A204.1 (cell line): ENCODE measurements around the gene ABCC1.
"Not testable (repeated sequence)": the region's sequence is repeated elsewhere in the genome, so short reads cannot be mapped to it uniquely, and the experiment has no call there.

Experiments
- FAIRE-seq: peaks from 2 replicates; lab custom pipeline; 2012; peaks lifted over from hg19 to GRCh38; lab: Jason Lieb, UNC

Gene ABCC1

DNA sequence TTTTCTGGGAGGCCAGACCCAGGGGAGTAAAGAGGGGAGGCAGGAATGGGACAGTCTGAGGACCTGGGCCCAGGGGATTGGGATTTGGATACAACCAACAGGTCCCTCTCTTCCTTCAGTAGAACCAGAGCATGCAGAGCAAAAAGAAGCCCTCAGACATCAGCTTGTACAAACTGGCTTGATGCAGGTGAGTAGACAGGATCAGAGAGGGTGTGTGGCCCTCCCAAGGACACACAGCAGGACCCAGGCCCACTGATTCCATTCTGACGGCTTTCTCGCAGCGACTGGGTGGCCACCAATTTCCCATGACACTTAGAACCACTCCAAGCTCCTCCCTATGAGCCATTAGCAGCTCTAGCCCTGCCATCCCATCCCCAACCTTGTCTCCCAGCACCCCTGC, 210.2 kb downstream of the ABCC1 start:
- no peak for FAIRE-seq

DNA sequence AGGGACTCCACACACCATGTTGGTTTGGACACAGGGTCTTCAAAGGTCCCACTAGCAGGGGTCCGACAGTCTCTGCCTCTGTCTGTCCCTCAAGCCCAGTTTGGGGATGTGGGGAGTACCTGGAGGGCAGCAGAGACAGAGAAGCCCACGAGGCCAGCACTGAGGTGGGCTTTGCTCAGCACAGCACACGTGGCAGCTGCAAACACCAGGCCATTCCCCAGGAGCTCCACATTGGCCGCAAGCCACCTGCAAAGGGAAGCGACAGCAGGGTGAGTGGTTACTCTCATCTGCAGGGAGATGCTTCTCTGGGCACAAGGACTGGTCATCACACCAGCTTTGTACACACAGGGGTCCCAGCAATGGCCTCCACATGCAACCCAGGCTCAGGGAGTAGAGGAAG, 211.9 kb downstream of the ABCC1 start:
- FAIRE-seq, result no peak

GRCh38 chr16:16161840-16162239, 212.4 kb downstream of the ABCC1 start:
- not testable (repeated sequence) for FAIRE-seq

DNA sequence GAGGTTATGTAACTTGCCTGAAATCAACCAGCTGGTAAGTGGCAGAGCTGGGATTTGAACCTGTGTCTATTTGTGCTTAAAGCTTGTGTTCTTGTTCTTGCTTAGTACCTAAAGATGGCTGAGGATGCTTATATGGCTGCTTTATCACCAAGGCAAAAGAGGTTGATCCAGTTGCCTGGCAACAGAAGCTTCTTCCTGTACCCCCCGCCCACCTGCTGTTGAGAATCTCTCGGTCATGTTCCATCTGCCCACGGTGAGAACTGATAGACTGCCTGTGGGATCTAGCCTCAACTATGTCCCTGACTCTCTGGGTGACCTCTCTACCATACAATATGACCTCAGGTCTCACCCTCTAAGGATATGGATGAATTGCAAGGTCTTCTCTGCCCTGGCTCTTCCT, 213.2 kb downstream of the ABCC1 start:
- FAIRE-seq, result no peak

DNA sequence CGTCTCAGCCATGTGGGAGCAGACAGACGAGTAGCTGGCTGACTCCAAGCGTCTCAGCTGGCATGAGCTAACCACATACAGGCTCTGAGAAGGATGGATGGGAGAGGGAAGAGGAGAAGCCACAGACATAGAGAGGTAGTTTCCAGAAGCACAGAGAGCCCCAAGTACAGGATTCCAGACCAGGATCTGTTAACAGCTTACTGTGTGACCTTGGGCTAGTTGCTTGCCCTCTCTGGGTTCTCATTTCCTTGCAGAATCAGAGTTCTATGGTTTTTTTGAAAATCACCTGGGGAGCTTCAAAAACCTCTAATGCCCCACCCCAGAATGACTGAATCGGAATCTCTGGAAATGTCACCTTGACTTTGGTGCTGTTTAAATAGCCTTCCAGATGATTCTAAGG, 213.7 kb downstream of the ABCC1 start:
- FAIRE-seq, result no peak

GRCh38 chr16:16163571-16163970, 214.2 kb downstream of the ABCC1 start:
- no peak for FAIRE-seq

GRCh38 chr16:16164243-16164642, 214.8 kb downstream of the ABCC1 start:
- no peak for FAIRE-seq

DNA sequence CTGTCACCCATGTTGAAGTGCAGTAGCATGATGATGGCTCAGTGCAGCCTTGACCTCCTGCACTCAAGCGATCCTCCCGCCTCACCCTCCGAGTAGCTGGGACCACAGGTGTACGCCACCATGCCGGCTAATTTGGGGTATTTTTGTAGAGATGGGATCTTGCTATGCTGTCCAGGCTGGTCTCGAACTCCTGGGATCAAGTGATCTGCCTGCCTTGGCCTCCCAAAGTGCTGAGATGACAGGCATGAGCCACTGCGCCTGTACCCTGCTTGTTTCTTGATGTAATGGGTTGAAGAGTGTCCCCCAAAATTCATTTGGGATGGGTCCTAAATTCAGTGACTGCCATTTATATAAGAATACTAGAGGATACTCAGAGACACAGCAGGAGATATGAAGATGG, 216.7 kb downstream of the ABCC1 start:
- no peak for FAIRE-seq

- FAIRE-seq, result no peak
These were observed 217.5 kb downstream of the ABCC1 start for GRCh38 chr16:16166949-16167348.

- FAIRE-seq, result no peak
These were observed 218.5 kb downstream of the ABCC1 start for GRCh38 chr16:16167927-16168326.

DNA sequence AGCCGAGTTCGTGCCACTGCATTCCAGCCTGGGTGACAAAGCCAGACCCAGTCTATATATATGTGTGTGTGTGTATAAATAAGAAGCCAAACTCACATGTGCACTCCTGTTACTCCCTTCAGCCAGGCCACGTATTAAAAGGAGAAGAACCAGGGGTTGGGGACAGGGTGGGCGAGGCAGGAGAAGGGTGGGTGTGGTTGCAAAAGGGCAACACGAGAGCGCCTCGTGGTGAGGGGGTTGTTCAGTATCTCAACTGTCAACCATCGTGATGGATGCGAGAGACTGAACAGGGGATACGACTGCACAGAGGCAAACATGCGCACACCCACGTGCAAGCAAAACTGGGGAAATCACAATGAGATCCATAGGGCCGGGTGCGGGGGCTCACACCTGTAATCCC, 219.0 kb downstream of the ABCC1 start:
- no peak for FAIRE-seq

GRCh38 chr16:16169615-16170014, 220.2 kb downstream of the ABCC1 start:
- FAIRE-seq, result no peak

GRCh38 chr16:16171332-16171919, 222.0 kb downstream of the ABCC1 start:
- no peak for FAIRE-seq

- FAIRE-seq, result no peak
These were observed 223.6 kb downstream of the ABCC1 start for GRCh38 chr16:16172991-16173390.

GRCh38 chr16:16175296-16175695, 225.9 kb downstream of the ABCC1 start:
- FAIRE-seq, result no peak

DNA sequence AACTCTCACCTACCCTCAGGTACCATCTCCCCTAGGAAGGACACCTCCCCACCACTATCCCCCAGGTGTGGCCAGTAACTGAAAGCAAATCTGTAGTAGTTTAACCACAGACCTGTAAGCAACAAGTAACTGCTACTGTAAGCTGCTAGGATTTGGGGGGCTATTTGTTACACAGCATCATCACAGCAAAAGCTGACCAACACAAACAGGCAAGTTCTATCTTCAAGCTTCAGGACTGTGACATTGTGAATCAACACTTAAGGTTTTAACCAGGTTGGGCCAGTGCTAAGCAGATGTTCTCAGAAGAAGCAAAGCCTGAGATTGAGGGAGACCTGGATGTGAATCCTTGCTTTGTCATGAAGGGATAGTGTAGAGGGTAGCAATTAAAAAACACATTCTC, 226.9 kb downstream of the ABCC1 start:
- FAIRE-seq, result no peak

GRCh38 chr16:16178455-16179162, 229.2 kb downstream of the ABCC1 start:
- no peak for FAIRE-seq

DNA sequence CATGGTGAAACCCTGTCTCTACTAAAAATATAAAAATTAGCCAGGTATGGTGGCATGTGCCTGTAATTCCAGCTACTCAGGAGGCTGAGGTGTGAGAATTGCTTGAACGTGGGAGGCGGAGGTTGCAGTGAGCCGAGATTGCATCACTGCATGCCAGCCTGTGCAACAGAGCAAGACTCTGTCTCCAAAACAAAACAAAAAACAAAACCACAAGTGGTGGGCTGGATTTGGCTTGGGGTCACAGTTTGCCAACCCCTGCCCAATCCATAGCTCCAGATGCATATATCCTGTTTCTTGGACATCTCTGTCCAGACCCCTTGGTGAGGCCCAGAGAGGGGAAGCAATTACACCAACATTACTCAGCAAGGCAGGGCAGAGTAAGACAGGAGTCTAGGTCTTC, 232.3 kb downstream of the ABCC1 start:
- not testable (repeated sequence) for FAIRE-seq

GRCh38 chr16:16182918-16183317, 233.5 kb downstream of the ABCC1 start:
- FAIRE-seq, result no peak

DNA sequence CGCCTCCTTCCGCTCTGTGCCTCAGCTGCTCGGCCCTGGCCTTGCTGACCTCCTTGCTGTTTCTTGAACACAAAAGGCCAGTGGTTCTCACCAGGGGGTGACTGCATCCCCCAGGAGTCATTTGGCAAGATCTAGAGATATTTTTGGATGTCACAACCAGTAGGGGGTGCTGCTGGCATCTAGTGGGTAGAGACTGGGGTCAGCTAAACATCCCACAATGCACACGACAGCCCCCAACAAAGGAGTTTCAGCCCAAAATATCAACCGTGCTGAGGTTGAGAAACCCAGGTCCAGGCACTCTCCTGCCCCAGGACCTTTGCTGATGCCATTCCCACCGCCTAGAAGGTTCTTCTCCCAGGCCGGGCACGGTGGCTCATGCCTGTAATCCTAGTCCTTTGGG, 234.1 kb downstream of the ABCC1 start:
- no peak for FAIRE-seq

DNA sequence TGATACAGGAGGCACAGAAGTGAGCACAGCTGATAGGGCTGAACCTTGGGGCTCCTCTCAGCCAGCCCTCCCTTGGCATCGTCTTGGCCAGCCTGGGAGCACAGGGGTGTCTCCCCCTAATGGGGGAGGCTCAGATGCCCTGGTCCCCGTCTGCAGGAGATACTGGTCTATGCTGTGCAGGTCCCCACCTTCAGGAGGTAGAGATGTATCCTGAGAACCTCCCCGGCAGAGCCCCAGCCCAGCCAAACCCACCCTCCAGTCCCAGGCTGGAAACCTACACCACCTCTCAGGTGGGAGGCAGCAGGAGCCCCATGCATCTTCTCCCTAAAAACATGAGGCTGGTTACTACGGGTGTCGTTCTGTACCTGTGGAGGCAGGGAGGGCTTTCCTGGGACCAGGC, 235.2 kb downstream of the ABCC1 start:
- FAIRE-seq, result no peak

- no peak for FAIRE-seq
These were observed 235.7 kb downstream of the ABCC1 start for GRCh38 chr16:16185095-16185494.

GRCh38 chr16:16186820-16187219, 237.4 kb downstream of the ABCC1 start:
- FAIRE-seq, result no peak

- FAIRE-seq, result no peak
These were observed 239.4 kb downstream of the ABCC1 start for GRCh38 chr16:16188827-16189226.
